HCT116 (cell line): ENCODE data around the gene GBP2. TPM values are rescaled to one million over a fixed set of nuclear protein-coding genes. Genes with fewer than 3 reads are reported as not detected.
"Not testable (repeated sequence)": the region's sequence is repeated elsewhere in the genome, so short reads cannot be mapped to it uniquely, and the experiment has no call there.

Source experiments
- ATAC-seq: fragments of 200-7000 bp; cut with Tn5 transposase; 2 replicates; pipeline ENCODE4 v1.9.1; 2020; ENCODE audit warnings: mild to moderate bottlenecking, moderate library complexity
- BruUV-seq: library from RNA; stranded (reverse); fragments of 400-500 nt; replicated peaks from 2 replicates; lab custom pipeline; 2021; lab: Mats Ljungman, UMichigan
- CTCF ChIA-PET: fragments of 300-600 bp; sonication (Branson Sonifier 250); formaldehyde crosslinking; loops from one replicate; lab custom pipeline; 2021; ENCODE audit warnings: antibody characterized with exemption; lab: Charles Lee
- POLR2A ChIA-PET: fragments of 300-600, 350-600 bp; sonication (Branson Sonifier 250); formaldehyde crosslinking; loops from one replicate; lab custom pipeline; 2021; ENCODE audit warnings: antibody characterized with exemption; lab: Charles Lee
- RAD21 ChIA-PET, 2 experiments: fragments of 300-600 bp; sonication (Branson Sonifier 250); formaldehyde crosslinking; loops; one replicate each; lab custom pipeline; 2023; ENCODE audit warnings: low total read pairs in 2 of 2; ENCODE audit not compliant: uncharacterized antibody in 2 of 2, unreplicated experiment in 2 of 2, low non-redundant PET in 1 of 2; lab: Charles Lee
- DNase-seq: peaks from one replicate; pipeline ENCODE4 v3.0.0-alpha.2; 2010; ENCODE audit warnings: low read depth, low spot score
- H2AFZ ChIP-seq: fragments of 200-600 bp; shearing (Covaris generic), sonication (generic); 2 replicates; pipeline ENCODE4 v1.6.1; 2017; ENCODE audit warnings: low read depth, mixed run types, mixed read lengths, antibody characterized with exemption, low read length; ENCODE audit not compliant: poor library complexity, severe bottlenecking
- H3K27ac ChIP-seq: 2 replicates; pipeline ENCODE4 v1.5.1; 2012; ENCODE audit warnings: low read depth, low read length
- H3K27me3 ChIP-seq: fragments of 200-600 bp; sonication (generic); 2 replicates; pipeline ENCODE4 v1.6.1; 2016; ENCODE audit warnings: mixed run types, low read length, mixed read lengths; ENCODE audit not compliant: insufficient read depth
- H3K36me3 ChIP-seq, 2 experiments: fragments of 200-500 bp in 1 of 2; fragments of 200-600 bp in 1 of 2; sonication (Bioruptor generic) in 1 of 2; sonication (generic) in 1 of 2; 2 replicates each; pipeline versions ENCODE4 v1.5.1 to v1.6.1; 2014 to 2016; ENCODE audit warnings: low read length in 2 of 2, inconsistent platforms in 1 of 2, mixed read lengths in 1 of 2, mixed run types in 1 of 2; ENCODE audit not compliant: insufficient read depth in 2 of 2, control insufficient read depth in 1 of 2
- H3K4me1 ChIP-seq, 2 experiments: fragments of 200-600 bp in 1 of 2; sonication (generic) in 1 of 2; 2 replicates each; pipeline versions ENCODE4 v1.5.1 to v1.6.1; 2012 to 2017; ENCODE audit warnings: low read length in 2 of 2, inconsistent platforms in 1 of 2, mild to moderate bottlenecking in 1 of 2, mixed read lengths in 1 of 2, mixed run types in 1 of 2, moderate library complexity in 1 of 2; ENCODE audit not compliant: insufficient read depth in 2 of 2, control insufficient read depth in 1 of 2
- H3K4me2 ChIP-seq: fragments of 200-600 bp; sonication (generic); 2 replicates; pipeline ENCODE4 v1.6.1; 2017; ENCODE audit warnings: mixed run types, low read length, mixed read lengths
- H3K4me3 ChIP-seq, 2 experiments: fragments of 200-600 bp in 1 of 2; sonication (generic) in 1 of 2; replicated peaks in 1 of 2; 2 replicates each; pipeline ENCODE4 v1.5.1; 2011 to 2016; ENCODE audit warnings: low read length in 2 of 2, control low read depth in 1 of 2, low read depth in 1 of 2, mild to moderate bottlenecking in 1 of 2, mixed read lengths in 1 of 2, mixed run types in 1 of 2
- H3K79me2 ChIP-seq: fragments of 200-600 bp; sonication (generic); 2 replicates; pipeline ENCODE4 v1.6.1; 2017; ENCODE audit warnings: mild to moderate bottlenecking, mixed run types, low read length, moderate library complexity, mixed read lengths; ENCODE audit not compliant: insufficient read depth
- H3K9ac ChIP-seq: fragments of 200-600 bp; sonication (generic); 2 replicates; pipeline ENCODE4 v1.6.1; 2016; ENCODE audit warnings: low read length, mixed read lengths
- H3K9me2 ChIP-seq: fragments of 200-600 bp; sonication (generic), shearing (Covaris generic); 2 replicates; pipeline ENCODE4 v1.6.1; 2017; ENCODE audit warnings: mixed run types, mild to moderate bottlenecking, moderate library complexity; ENCODE audit not compliant: insufficient read depth
- H3K9me3 ChIP-seq, 2 experiments: fragments of 200-500 bp in 1 of 2; fragments of 200-600 bp in 1 of 2; sonication (Bioruptor generic) in 1 of 2; sonication (generic) in 1 of 2; 2 replicates each; pipeline ENCODE4 v1.6.1; 2014 to 2017; ENCODE audit warnings: low read length in 2 of 2, mixed read lengths in 2 of 2, inconsistent platforms in 1 of 2, low read depth in 1 of 2, mild to moderate bottlenecking in 1 of 2, mixed run types in 1 of 2, moderate library complexity in 1 of 2; ENCODE audit not compliant: control insufficient read depth in 1 of 2, insufficient read depth in 1 of 2
- H4K20me1 ChIP-seq: fragments of 200-600 bp; sonication (generic), shearing (Covaris generic); 2 replicates; pipeline ENCODE4 v1.6.1; 2017; ENCODE audit warnings: mixed run types, mild to moderate bottlenecking, moderate library complexity; ENCODE audit not compliant: insufficient read depth
- CEBPB ChIP-seq: IDR thresholded peaks from 2 replicates; pipeline ENCODE4 v1.6.1; 2012; ENCODE audit warnings: low read depth
- ELF1 ChIP-seq: IDR thresholded peaks from 2 replicates; pipeline ENCODE4 v1.6.1; 2012; ENCODE audit warnings: low read depth, borderline replicate concordance
- ZNF274 ChIP-seq: fragments of 200-500 bp; sonication (Bioruptor generic); IDR thresholded peaks from 2 replicates; pipeline ENCODE4 v1.6.1; 2014; ENCODE audit warnings: mild to moderate bottlenecking, low read depth, low read length, inconsistent platforms
- intact Hi-C: fragments of 100-400 bp; cut with micrococcal nuclease; formaldehyde crosslinking; loops from 2 replicates; pipeline ENCODE4 v1.10.0; 2022
- total RNA-seq: library from RNA; stranded (reverse); gene quantifications from one replicate; pipeline ENCODE4 v1.2.1, GENCODE V29; 2021; ENCODE audit not compliant: unreplicated experiment

Gene GBP2
- total RNA-seq, 1 experiment from 2014 or later: 0.98 TPM

DNA sequence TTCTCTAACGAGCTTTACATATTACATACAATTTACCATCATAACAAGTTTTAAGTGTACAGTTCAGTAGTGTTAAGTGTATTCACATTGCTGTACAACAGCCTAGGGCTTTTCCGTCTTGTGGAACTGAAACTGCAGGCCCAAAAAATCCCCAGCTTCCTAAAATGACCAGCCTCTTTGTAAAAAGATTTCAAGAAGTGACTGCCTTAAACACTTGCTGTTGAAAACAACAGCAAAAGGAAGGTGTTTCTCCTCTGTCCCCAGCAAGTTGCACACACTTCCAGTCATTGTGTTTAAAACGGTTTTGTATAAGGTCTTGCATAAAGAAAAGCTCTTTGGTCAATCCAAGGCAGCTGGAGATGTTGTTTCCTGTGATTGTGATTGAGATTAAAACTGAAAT, 44.9 kb downstream of the GBP2 start (continued):
- TF ChIP-seq ELF1 (no peak), ZNF274 (no peak), CEBPB (no peak)

DNA sequence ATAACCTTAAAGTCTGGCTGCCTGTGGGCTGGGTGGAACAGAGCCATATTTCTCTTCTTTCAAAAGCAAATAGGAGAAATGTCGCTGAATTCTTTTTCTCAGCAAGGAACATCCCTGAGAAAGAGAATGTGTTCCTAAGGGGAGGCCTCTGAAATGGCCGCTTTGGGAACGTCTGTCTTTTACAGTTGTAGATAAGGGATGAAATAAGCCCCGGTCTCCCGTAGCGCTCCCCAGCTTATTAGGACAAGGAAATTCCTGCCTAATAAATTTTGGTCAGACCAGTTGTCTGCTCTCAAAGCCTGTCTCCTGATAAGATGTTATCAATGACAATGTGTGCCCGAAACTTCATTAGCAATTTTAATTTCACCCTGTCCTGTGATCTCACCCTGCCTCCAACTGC, 45.8 kb downstream of the GBP2 start:
- H3K9me2 ChIP-seq, POLR2A ChIA-PET, H3K9me3 ChIP-seq, CTCF ChIA-PET, intact Hi-C loops, H3K79me2 ChIP-seq, H3K9ac ChIP-seq, H3K4me3 ChIP-seq, H3K36me3 ChIP-seq, ATAC-seq, H2AFZ ChIP-seq, H3K27me3 ChIP-seq, RAD21 ChIA-PET, H3K4me2 ChIP-seq, H3K4me1 ChIP-seq, H3K27ac ChIP-seq, DNase-seq, H4K20me1 ChIP-seq, BruUV-seq: not testable (repeated sequence)

DNA sequence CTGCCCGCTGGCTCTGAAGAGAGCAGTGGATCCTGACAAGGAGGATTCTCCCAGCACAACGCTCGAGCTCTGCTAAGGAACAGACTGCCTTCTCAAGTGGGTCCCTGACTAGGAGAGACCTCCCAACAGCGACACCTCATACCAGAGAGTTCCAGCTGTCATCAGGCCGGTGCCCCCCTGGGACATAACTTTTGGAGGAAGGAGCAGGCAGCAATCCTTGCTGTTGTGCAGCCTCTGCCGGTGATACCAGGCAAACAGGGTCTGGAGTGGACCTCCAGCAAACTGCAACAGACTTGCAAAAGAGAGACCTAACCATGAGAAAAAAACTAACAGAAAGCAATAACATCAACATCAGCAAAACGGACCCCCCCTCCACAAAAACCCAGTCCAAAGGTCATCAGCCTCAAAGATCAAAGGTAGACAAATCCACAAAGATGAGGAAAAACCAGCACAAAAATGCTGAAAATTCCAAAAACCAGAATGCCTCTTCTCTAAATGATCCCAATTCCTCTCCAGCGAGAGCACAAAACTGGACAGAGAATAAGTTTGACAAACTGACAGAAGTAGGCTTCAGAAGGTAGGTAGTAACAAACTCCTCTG, 53.3 kb downstream of the GBP2 start:
- DNase-seq, intact Hi-C loops, H3K4me1 ChIP-seq, H4K20me1 ChIP-seq, RAD21 ChIA-PET, H3K4me3 ChIP-seq, H3K27ac ChIP-seq, H2AFZ ChIP-seq, H3K36me3 ChIP-seq, H3K79me2 ChIP-seq, ATAC-seq, POLR2A ChIA-PET, H3K9ac ChIP-seq, H3K27me3 ChIP-seq, H3K4me2 ChIP-seq, H3K9me2 ChIP-seq, BruUV-seq, H3K9me3 ChIP-seq: not testable (repeated sequence)
- CTCF ChIA-PET: interaction anchor here (0.7 kb wide), 1 partner anchor 15 kb away, joined by 3 read pairs; no protein-coding TSS in a partner anchor
